Retina (tissue), 1 donor: ENCODE measurements around the gene ANKRD11.
"Not testable (repeated sequence)": the region's sequence is repeated elsewhere in the genome, so short reads cannot be mapped to it uniquely, and the experiment has no call there.

Experiments
- DNase-seq: peaks from one replicate; pipeline ENCODE4 v3.0.0-alpha.2; 2016

The ANKRD11 gene

DNA sequence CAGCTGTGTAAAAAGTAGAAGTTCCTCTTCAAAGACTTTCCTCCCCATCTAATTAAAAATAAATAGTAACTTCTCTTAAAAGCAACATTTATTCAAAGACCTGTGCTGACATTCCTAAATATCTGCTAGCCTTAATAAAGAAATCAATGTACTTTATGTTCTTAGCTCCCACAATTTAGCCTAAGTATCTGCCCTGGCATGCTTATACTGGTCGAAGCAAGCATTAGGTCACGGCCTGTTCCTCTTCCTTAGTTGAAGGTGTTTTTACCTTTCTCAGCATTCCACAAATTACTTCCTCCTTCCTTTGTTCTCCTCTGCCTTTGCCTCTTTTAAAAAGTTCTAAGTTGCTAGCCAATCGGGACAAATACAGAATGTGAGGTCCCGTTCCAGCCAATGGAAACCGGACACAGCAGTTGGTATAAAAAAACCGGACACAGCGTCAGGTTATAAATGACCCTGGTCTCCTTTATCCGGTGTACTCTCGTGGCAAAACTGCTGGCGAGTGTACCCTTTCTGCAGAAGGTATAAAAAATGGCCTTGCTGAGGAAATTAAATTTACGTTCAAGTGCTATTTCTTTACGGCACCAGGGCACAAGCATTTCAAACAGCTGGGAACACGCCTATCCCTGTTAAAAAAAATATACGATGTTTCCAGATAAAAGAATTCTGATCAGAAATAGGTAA is 127.7 kb downstream of the ANKRD11 start:
- DNase-seq, result not testable (repeated sequence)

GRCh38 chr16:89361751-89362539 is 128.4 kb downstream of the ANKRD11 start:
- DNase-seq, result no peak

DNA sequence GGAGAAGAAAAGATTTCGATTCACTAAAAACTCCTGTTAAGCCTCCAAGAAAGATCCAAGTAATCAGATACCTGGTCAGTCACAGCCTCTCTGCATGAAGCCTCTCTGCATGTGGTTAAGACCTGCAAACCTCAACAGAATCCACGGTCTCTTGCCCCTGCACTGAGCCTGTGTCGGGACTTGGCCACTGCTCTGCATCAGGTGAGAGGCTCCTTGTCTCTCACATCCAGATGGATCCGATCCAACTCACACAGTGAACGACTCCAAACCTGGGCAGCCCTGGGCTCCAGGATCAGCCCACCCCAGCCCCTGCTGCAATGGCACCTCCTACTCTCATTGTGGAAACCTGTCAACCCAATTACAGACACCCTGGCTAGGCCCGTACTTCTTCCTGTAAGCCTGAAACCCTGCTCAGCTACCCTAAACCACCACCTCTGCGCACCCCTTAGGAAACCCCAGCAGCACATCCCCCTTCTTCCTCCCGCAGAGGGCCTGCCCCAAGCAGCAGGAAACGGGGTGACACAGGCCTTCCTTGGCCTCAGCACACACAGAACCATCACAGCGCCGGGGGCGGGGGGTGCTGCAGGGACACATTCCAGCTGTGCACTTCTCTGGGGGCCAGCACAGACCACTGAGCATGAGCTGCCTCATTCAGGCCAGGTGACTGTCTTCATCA is 129.5 kb downstream of the ANKRD11 start:
- DNase-seq, result no peak

DNA sequence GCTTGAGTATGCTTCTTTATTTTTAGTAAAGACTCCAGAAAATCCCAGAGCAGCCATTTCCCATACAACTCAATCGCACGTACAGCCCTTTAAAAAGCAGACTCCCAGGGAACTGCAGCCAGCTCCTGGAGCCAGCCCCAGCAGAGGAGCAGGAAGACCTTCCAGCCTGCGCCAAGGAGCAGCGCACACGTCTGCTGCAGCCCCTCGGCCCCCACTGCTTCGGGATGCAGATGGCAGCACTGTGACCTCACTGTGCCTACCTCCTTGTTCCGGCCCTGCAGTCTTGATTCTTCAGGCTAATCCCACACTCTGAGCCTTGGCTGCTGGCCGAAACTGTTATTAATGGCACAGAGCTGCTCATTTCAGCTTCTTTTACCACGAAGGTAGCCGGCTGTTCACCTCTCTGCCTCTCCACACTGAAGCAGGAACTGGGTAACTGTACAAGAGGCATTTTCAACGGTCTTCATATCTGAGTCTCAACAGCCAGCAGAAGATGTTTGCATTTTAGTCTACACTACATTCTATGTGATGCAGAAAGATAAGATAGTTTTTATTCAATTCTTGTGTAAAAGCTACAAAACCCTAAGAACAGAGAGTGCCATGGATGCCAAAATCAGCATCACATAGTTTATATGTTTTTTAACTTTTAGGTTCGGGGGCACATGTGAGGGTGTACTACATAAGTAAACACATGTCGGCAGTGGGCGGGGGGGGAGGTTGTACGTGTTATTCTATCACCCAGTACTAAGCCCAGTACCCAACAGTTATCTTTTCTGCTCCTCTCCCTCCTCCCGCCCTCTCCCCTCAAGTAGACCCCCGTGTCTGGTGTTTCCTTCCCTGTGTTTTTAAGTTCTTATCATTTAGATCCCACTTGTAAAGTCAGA is 130.9 kb downstream of the ANKRD11 start:
- no peak for DNase-seq

GRCh38 chr16:89358030-89359005 is 132.0 kb downstream of the ANKRD11 start:
- no peak for DNase-seq

DNA sequence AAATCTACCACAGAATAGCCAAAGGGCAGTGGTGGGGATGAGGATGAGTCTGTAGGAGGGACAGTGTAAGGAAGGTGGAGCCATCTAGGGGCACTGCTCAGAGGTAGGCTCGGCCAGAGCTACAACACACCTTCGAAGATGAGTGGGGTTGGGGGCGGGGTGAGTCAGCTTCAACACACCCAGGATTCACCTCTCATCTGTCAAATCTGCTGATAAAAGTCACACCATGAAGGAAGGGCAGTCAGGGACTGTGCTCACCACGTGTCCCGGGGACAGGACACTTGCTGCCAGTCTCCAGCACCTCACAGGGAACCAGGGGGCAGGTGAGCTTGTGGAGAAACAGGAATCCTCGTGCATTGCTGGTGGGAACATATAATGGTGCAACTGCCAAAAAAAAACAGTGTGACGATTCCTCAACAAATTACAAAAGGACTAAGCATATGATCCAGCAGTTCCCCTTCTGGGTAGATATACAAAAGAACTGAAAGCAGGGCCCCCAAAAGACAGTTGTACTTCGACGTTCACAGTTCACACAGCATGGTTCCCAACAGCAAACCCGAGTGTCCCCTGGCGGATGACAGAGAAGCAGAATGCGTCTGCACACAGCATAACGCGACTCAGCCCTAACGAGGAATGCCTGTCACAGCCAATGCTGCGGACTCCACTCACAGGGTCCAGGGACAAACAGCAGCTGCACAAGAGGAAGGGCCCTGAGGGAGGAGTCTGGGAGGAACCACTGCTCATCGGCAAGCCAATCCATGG is 133.1 kb downstream of the ANKRD11 start:
- DNase-seq, result peak; percentile 85

GRCh38 chr16:89355686-89356085 is 134.7 kb downstream of the ANKRD11 start:
- DNase-seq, result no peak

DNA sequence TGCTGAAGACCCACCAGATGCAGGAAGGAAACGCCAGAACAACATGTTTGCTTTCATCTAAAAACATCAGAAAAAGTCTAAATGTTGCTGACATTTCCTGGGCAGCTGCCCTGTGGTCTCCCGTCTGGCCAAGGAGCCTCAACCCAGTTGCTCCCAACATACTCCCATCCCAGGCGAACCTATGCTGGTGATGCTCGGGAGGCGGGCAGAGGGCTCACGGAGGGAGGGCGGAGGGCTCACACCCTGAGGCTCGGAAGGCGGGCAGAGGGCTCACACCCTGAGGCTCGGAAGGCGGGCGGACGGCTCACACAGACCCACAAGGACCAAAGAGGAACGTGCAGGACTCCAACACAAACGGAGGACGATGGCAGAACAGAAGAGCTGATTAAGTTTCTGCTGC is 135.4 kb downstream of the ANKRD11 start:
- DNase-seq, result peak; percentile 37

DNA sequence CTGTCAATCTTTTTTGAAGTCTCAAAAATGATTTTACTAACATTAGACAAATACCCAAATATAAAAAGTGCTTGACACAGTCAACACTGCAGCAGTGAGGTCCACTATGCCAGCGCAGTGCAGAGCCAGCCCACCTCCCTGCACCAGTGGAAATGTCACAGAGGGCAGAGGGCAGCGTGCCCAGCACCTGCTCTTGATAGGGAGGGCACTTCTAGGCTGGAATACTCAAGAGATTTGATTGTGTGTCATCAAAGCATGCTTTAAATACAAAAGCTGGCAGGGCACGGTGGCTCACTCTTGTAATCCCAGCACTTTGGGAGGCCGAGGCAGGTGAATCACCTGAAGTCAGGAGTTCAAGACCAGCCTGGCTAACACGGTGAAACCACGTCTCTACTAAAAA is 136.0 kb downstream of the ANKRD11 start:
- no peak for DNase-seq

GRCh38 chr16:89352091-89352681 is 138.2 kb downstream of the ANKRD11 start:
- no peak for DNase-seq

DNA sequence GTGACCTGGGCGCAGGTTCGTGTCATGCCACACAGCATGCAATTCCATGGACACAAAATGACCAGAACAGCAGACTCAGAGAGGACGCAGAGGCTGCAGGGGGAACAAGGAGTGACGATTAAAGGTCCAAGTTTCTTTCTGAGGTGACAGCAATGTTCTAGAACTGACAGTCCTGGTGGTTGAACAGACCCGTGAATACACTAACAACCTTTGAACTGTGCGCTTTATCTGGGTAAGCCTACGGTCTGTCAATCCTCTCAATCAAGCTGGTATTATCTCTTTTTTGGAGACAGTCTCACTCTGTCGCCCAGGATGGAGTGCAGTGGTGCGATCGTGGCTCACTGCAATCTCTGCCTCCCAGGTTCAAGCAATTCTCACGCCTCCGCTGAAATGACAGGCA is 138.7 kb downstream of the ANKRD11 start:
- DNase-seq, result no peak

GRCh38 chr16:89350701-89351380 is 139.5 kb downstream of the ANKRD11 start:
- DNase-seq, result no peak

GRCh38 chr16:89349947-89350633 is 140.3 kb downstream of the ANKRD11 start:
- DNase-seq, result no peak

DNA sequence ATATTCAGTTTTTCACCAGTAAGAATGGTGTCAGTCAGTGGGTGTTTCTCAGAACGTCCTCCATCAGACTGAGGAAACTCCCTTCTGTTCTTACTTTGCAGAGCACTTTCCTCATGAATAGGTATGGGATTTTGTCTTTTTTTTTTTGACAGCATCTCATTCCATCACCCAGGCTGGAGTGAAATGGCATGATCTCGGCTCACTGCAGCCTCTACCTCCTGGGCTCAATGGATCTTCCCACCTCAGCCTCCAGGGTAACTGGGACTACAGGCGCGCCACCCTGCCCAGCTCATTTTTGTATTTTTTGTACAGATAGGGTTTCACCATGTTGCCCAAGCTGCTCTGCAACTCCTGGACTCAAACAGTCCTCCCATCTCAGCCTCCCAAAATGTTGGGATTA is 142.6 kb downstream of the ANKRD11 start:
- no peak for DNase-seq

DNA sequence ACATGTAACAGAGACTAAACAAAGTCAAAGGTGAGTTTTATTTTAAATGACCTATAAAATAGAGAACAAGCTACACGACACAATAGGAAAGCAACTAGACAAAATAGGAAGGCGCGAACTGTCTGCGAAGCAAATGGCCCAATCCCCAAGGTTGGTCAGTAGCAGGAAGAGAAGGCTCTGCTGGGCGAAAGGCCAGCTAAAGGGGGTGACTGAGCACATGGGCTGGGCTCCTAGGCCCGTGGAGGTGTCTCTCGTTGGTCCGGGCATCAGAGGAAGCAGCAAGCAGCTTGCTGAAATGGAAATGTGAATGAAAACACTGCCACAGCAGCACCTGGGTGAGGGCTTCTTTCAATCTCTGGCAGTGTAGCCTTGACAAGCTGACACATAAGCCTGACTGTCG is 143.5 kb downstream of the ANKRD11 start:
- DNase-seq, result no peak

- no peak for DNase-seq
These were observed 144.7 kb downstream of the ANKRD11 start for GRCh38 chr16:89345642-89346150.

DNA sequence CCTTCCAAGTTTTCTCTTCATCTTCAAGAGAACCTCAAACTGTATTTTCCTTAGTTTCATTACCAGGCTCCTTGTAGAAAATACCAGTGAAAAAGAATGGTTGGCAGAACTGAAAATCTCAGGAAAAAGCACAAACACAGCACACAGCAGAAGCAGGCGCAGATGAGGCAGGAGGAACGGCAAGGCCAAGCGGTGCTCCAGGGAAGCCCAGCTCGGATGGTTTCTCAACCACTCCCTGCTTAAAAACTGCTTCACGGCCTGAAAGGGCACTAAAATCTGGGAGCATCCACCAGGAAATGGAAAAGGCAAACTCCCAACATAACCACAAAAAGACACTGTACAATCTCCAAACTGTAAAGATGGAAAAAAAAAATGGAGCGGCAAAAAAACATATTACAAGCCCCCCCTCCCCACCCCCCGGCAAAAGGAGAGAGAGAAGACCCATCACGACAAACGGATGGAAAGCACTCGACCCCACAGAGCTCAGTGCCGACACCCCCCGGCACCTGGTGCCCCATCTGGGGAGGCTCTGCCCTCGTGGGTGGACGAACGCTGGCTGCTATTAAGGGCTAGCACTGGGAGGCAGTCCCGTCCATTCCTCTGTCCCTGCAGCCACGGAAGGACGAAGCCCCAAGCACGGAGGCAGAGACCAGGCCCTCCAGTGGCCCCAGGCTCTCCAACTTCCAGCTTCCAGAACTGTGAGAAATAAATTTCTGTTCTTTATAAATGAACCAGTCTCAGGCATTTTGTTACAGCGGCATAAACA is 145.3 kb downstream of the ANKRD11 start:
- DNase-seq, result no peak

DNA sequence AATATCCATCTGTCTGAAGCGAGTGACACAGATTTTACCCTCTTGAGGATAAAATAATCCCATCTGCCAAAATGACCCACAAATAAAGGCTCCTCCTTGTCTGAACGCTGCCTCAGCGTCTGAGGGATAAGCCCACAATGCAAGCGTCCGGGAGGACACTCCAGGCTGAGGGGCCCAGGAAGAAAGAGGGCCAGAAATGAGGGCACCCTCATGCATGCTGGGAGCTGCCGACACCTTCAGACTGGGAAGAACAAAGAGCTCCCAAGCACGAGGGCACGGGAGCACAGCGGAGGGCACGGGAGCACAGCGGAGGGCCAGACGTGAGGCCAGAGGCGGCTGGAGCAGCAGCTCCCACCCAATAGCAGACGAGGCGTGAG is 145.9 kb downstream of the ANKRD11 start:
- peak; percentile 90 for DNase-seq
